Stimulated activated CD8-positive, alpha-beta memory T cell treated with anti-CD3 and anti-CD28 coated beads, Interleukin-12 subunit alpha, Interleukin-12 subunit beta, amount 100 ng/mL, for 4 hours (primary cell): ENCODE results near the gene GNAI3.

ENCODE experiments used
- DNase-seq: peaks from one replicate; pipeline ENCODE4 v3.0.0-alpha.2; 2020; ENCODE audit warnings: low read depth

Gene GNAI3

GRCh38 chr1:109548321-109549267, at the start of gene GNAI3:
Gene GNAI3 (plus strand): TSS chr1:109548615. CDS start chr1:109548721, 106 bp downstream.
- DNase-seq = peak; percentile 90

- no peak for DNase-seq
Measured at GRCh38 chr1:109499081-109499480, 49.3 kb upstream of the GNAI3 start.

GRCh38 chr1:109499661-109500536, 48.5 kb upstream of the GNAI3 start:
- no peak for DNase-seq

- DNase-seq = no peak
Measured at GRCh38 chr1:109500941-109501381, 47.5 kb upstream of the GNAI3 start.

- DNase-seq = no peak
Measured at GRCh38 chr1:109501644-109502363, 46.6 kb upstream of the GNAI3 start.

GRCh38 chr1:109502364-109502851, 46.0 kb upstream of the GNAI3 start:
- DNase-seq = no peak

- no peak for DNase-seq
Measured at GRCh38 chr1:109503935-109504334, 44.5 kb upstream of the GNAI3 start.

- no peak for DNase-seq
Measured at GRCh38 chr1:109504974-109505373, 43.4 kb upstream of the GNAI3 start.

- DNase-seq = no peak
Measured at GRCh38 chr1:109508001-109508872, 40.2 kb upstream of the GNAI3 start.

- no peak for DNase-seq
Measured at GRCh38 chr1:109508873-109509175, 39.6 kb upstream of the GNAI3 start.

- DNase-seq = peak; percentile 50
Measured at GRCh38 chr1:109509176-109510134, 39.0 kb upstream of the GNAI3 start, which contains the start of gene AMIGO1. Gene AMIGO1 (minus strand): TSS chr1:109509727. CDS start chr1:109508912, 815 bp downstream.

- DNase-seq = no peak
Measured at GRCh38 chr1:109513110-109513710, 35.2 kb upstream of the GNAI3 start.

- no peak for DNase-seq
Measured at GRCh38 chr1:109514846-109515245, 33.6 kb upstream of the GNAI3 start.

- DNase-seq = no peak
Measured at GRCh38 chr1:109516872-109517271, 31.5 kb upstream of the GNAI3 start.

- no peak for DNase-seq
Measured at GRCh38 chr1:109517337-109517736, 31.1 kb upstream of the GNAI3 start.

GRCh38 chr1:109521002-109521951, 27.1 kb upstream of the GNAI3 start:
- no peak for DNase-seq

- no peak for DNase-seq
Measured at GRCh38 chr1:109522026-109522425, 26.4 kb upstream of the GNAI3 start.

GRCh38 chr1:109523706-109524105, 24.7 kb upstream of the GNAI3 start:
- no peak for DNase-seq
